Activated CD4-positive, alpha-beta T cell treated with anti-CD3 and anti-CD28 coated beads for 48 hours (primary cell): ENCODE measurements around the gene PPP1R26.

ENCODE experiments used
- DNase-seq: peaks from one replicate; pipeline ENCODE4 v3.0.0-alpha.2; 2020

The PPP1R26 gene

GRCh38 chr9:135468854-135469521, 10.6 kb upstream of the PPP1R26 start:
- DNase-seq, result peak; percentile 68

GRCh38 chr9:135471791-135472640, 7.6 kb upstream of the PPP1R26 start:
- DNase-seq, result no peak

- DNase-seq, result no peak
These were observed 5.5 kb upstream of the PPP1R26 start for GRCh38 chr9:135473972-135474543.

- DNase-seq, result peak; percentile 26
These were observed 4.7 kb upstream of the PPP1R26 start for GRCh38 chr9:135474915-135475314.

GRCh38 chr9:135476561-135477355, 2.8 kb upstream of the PPP1R26 start:
- DNase-seq, result no peak

- no peak for DNase-seq
These were observed 1.4 kb upstream of the PPP1R26 start for GRCh38 chr9:135478191-135478590.

GRCh38 chr9:135478829-135479468, 633 bp upstream of the PPP1R26 start:
- DNase-seq, result no peak

- no peak for DNase-seq
These were observed 723 bp downstream of the PPP1R26 start for GRCh38 chr9:135480071-135480939.

- no peak for DNase-seq
These were observed 1.3 kb downstream of the PPP1R26 start for GRCh38 chr9:135480940-135481310.

- no peak for DNase-seq
These were observed 2.6 kb downstream of the PPP1R26 start for GRCh38 chr9:135482015-135482754.

- no peak for DNase-seq
These were observed 5.1 kb downstream of the PPP1R26 start for GRCh38 chr9:135484460-135485277.

- DNase-seq, result no peak
These were observed 5.8 kb downstream of the PPP1R26 start for GRCh38 chr9:135485385-135485784.

- DNase-seq, result no peak
These were observed 6.2 kb downstream of the PPP1R26 start for GRCh38 chr9:135485832-135486231.

GRCh38 chr9:135486267-135487065, 6.9 kb downstream of the PPP1R26 start:
- no peak for DNase-seq

GRCh38 chr9:135487281-135488012, 7.9 kb downstream of the PPP1R26 start:
- no peak for DNase-seq

- DNase-seq, result no peak
These were observed 8.4 kb downstream of the PPP1R26 start for GRCh38 chr9:135488013-135488330.

- DNase-seq, result no peak
These were observed 8.9 kb downstream of the PPP1R26 start for GRCh38 chr9:135488527-135488926.

- DNase-seq, result no peak
These were observed 9.8 kb downstream of the PPP1R26 start for GRCh38 chr9:135489188-135489906.
